Measurements from ENCODE around the gene SOX6. TPM values are rescaled to one million over a fixed set of nuclear protein-coding genes. Genes with fewer than 3 reads are reported as not detected.

The SOX6 gene
- total and polyA plus RNA-seq, 7 donors, result 0.61 to 47.6 (median 14.6) TPM

- Histone ChIP-seq H3K36me3 (ENCODE audit: insufficient read depth in 1 of 2, low read depth in 1 of 2) (no peaks in the 10 kb centered on the region), H3K9me3 (no peaks in the 10 kb centered on the region), H3K27ac (no peak overlapping the region), H3K4me1 (peaks cover 20% of the 10 kb centered on the region), H3K27me3 (ENCODE audit: insufficient read depth in 3 of 3, low read length in 2 of 3) (no peaks in the 10 kb centered on the region), H3K4me3 (no peak overlapping the region)
- intact Hi-C loops (cut with DNase I), result no loop called here
- 82 to 92% (median 85%) methylated on average over 7 of the region's 7 CpGs for WGBS, 3 donors
- ATAC-seq, result no peak
- TF ChIP-seq CTCF (IDR thresholded peaks at IDR 0.05), result no peak
- DNase-seq, result no peak
Observed at GRCh38 chr11:16086229-16086819, 270.0 kb downstream of the SOX6 start.

GRCh38 chr11:16082095-16083055 is 274.0 kb downstream of the SOX6 start:
- no peak for DNase-seq
- Histone ChIP-seq H3K4me3 (no peak overlapping the region), H3K36me3 (ENCODE audit: insufficient read depth in 1 of 2, low read depth in 1 of 2) (no peaks in the 10 kb centered on the region), H3K27ac (peak overlapping the region; percentile 25), H3K4me1 (peaks cover 20% of the 10 kb centered on the region), H3K9me3 (no peaks in the 10 kb centered on the region), H3K27me3 (ENCODE audit: insufficient read depth in 3 of 3, low read length in 2 of 3) (no peaks in the 10 kb centered on the region)
- intact Hi-C loops (cut with DNase I), result no loop called here
- no peak for ATAC-seq
- WGBS, 3 donors, result 41 to 69% (median 53%) methylated on average over 2 of the region's 2 CpGs
- no peak for TF ChIP-seq CTCF (IDR thresholded peaks at IDR 0.05)

- WGBS, 3 donors, result 38 to 57% (median 43%) methylated on average over 5 of the region's 5 CpGs
- intact Hi-C loops (cut with DNase I), result no loop called here
- Histone ChIP-seq H3K9me3 (no peaks in the 10 kb centered on the region), H3K36me3 (ENCODE audit: insufficient read depth in 1 of 2, low read depth in 1 of 2) (no peaks in the 10 kb centered on the region), H3K4me1 (peaks cover 20% of the 10 kb centered on the region), H3K27ac (peak overlapping the region; percentile 25), H3K4me3 (no peak overlapping the region), H3K27me3 (ENCODE audit: insufficient read depth in 3 of 3, low read length in 2 of 3) (no peaks in the 10 kb centered on the region)
- TF ChIP-seq CTCF (IDR thresholded peaks at IDR 0.05), result no peak
- no peak for ATAC-seq
- DNase-seq, result no peak
Observed at GRCh38 chr11:16081382-16082094, 274.8 kb downstream of the SOX6 start.

- DNase-seq (no peak), ATAC-seq (no peak)
- TF ChIP-seq CTCF (IDR thresholded peaks at IDR 0.05), result no peak
- Histone ChIP-seq H3K4me3 (no peak overlapping the region), H3K27me3 (ENCODE audit: insufficient read depth in 3 of 3, low read length in 2 of 3) (no peaks in the 10 kb centered on the region), H3K27ac (no peak overlapping the region), H3K9me3 (no peaks in the 10 kb centered on the region), H3K4me1 (peaks cover 20% of the 10 kb centered on the region), H3K36me3 (ENCODE audit: insufficient read depth in 1 of 2, low read depth in 1 of 2) (no peaks in the 10 kb centered on the region)
- intact Hi-C loops (cut with DNase I), result no loop called here
- 89 to 97% (median 90%) methylated on average over 4 of the region's 4 CpGs for WGBS, 3 donors
Observed at GRCh38 chr11:16080688-16081381, 275.5 kb downstream of the SOX6 start.

All from psoas muscle (tissue), 8 donors.